HG03460 (cell line): Measurements from ENCODE around the gene SLC1A7.

Experiments used
- ATAC-seq: cut with Tn5 transposase; IDR thresholded peaks from one replicate; pipeline ENCODE4 v1.9.1; 2021; ENCODE audit not compliant: unreplicated experiment

SLC1A7 gene

GRCh38 chr1:53134961-53135734 lies 7.3 kb downstream of the SLC1A7 start:
- no peak for ATAC-seq

DNA sequence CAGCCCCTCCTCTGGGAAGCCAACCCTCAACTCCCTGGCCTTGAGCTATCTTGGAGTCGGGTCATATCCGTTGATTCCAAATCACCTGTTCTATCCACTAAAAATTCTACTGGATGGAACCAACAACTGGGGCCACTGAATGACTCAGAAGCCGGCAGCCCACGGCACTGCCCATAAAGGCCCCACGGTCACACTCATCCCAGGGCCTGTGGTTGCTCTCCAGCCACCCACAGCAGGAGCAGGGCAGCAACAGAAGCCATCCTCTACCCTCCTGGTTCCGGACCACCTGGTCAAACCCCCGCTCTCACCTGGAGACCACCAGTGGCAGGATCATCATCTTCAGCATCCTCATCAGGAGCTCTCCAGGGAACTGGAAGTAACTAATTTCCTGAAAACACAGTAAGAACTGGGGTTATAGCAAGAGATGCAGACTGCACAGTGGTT lies 8.4 kb downstream of the SLC1A7 start:
- ATAC-seq: no peak

DNA sequence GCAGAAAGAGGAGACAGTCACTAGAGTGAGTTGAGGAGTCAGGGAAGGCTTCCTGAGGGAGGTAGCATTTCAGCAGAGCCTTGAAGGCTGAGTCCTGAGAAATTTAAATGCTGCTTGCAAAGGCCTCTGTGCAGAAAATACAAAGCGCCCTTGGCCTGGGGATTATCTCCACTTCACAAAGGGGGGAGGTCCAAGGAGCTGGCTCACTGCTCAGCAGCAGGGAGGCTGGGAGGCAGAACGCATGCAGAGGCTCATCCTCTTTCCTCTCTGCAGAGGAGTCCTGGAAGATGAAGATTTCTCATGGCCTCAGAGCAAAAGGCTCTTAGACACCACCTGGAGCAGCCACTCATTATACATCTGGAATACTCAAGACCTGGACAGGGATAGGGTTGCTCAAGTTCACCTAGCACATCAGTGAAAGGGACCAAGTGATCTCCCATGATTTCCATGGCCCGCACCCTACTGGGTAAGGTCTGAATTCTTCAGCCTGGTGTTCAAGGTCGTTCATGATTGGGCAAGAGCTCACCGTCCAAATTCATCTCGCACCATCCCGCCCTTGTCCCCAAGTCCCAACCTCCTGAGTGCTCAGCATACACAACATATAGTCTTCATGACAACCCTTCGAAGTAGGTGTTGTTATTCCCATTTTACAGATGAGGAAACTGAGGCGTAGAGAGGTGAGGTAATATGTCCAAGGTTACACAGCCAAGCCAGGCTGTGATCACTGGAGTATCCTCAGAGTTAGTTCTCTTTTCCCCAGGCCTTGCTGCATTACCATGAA lies 9.0 kb downstream of the SLC1A7 start:
- no peak for ATAC-seq

- no peak for ATAC-seq
These were observed 10.3 kb downstream of the SLC1A7 start for GRCh38 chr1:53132176-53132575.

- ATAC-seq: no peak
These were observed 10.9 kb downstream of the SLC1A7 start for GRCh38 chr1:53131590-53131938.

- ATAC-seq: no peak
These were observed 11.4 kb downstream of the SLC1A7 start for GRCh38 chr1:53130878-53131589.

DNA sequence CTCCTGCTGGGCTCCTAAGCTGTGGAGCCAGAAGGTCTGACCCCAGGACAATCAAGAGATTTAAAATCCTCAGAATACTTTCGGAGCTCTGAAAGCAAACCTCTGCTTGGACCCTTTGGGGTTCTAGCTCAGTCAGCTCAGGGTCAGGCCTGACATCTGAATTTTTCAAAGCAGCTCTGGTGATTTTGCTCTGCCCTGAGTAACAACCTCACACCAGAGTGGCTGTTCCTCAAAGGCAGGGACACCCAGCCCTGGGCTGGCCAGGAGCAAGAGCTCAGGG lies 11.9 kb downstream of the SLC1A7 start:
- no peak for ATAC-seq

- no peak for ATAC-seq
These were observed 12.4 kb downstream of the SLC1A7 start for GRCh38 chr1:53129891-53130597.

DNA sequence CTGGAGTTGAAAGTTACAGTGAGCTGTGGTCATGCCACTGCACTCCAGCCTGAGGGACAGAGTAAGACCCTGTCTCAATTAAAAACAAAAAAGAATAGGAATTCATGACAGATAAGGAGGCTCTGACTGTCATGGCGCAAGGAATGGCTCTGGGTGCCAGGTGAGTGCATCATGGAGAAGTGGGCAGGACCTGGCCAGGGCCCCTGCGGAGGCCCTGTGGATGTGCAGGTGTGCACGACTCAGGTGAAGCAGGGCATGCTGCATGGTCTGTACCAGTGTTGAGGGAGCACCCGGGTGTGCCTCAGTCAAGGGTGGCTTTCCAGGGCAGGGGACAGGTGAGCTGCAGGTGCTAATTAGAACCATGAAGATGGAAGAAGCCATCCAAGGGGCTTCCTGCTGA lies 14.0 kb downstream of the SLC1A7 start:
- no peak for ATAC-seq

DNA sequence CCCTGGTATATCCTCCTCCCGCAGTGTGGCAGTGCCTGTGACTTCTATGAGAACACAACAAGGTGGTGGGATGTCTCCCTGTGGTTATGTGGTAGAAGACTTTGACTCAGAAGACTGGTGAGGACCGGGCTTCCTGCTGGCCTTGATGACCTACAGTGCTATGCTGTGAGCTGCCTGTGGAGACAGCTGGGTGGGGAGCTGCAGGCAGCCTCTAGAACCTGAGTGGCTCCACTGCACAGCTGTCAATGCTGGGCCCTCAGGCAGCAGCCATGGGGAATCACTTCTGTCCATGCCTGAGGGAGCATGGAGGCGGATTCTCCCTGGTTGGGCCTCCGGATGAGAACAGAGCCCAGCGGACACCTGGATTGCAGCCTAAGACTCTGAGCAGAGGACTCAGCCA lies 14.9 kb downstream of the SLC1A7 start:
- no peak for ATAC-seq

DNA sequence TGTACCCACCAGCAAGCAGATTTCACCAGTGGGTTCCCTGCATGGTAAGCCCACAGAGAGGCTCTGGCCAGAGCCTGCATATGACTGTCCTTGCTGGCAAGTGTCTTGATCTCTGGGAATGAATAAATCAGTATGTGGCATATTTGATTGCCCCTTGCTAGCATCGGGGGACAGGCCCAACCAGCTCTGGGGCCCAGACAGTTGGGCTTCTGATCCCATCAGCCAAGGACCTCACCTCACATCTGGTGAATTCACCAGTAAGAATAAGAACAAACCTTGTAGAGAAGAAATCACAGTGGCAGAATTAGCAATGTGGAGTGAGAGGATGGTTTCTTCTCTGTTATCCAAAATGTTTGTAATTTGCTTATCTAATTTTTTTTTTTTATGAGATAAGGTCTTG lies 15.9 kb downstream of the SLC1A7 start:
- no peak for ATAC-seq

DNA sequence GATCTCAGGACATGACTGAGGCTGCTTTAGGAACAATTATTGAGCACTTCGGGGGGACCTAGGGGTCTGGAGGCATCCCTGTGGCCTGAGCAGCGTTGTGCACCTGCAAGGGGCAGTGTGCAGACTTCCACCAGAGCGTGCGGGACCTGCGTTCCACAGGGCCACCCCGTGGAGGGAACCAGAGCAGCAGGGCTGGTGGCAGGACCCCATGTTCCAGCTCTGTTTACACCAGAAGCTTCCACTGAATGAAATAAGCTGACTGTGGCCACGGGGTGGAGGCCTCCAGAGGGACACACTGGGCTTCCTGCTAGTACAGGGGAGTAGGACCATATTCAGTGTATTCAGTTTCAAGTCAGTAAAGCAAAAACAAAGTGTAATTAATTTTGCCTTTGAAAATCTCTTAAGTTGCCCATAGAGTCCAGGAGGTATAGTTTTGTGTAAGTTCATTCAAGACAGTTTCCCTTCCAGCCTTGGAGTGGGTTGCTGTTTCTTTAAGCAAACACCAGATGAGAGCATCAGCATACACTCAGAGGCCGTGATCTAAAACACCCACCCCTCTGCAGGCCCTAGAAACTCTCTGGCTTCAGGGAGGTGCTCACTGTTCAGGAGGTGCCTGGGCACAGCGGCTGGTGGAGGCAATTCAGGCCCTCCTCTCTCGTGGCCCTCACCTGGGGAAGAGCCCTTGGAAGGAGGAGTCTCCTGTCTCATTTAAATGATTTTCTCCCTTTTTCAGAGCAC lies 16.6 kb downstream of the SLC1A7 start:
- no peak for ATAC-seq

DNA sequence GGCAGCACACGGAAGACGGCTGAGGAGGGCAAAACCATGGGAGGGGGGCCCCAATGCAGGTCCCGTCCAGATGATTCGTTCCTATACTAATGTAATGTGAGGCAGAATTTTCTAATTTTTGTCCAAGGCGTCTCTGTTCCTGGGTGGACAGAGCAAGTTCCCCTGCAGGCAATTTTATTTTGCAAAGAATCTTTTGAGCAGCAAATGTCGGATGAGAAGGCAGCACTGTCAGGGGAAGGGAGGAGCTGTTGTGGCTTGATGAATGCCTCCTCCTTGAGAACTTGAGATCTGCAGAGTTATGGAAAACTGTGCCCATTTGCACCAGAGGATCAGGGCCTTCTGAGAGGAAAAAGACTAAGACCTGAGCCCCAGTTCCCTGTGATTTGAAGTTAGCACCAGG lies 17.3 kb downstream of the SLC1A7 start:
- ATAC-seq: no peak

GRCh38 chr1:53123453-53124140 lies 18.8 kb downstream of the SLC1A7 start:
- ATAC-seq: no peak

DNA sequence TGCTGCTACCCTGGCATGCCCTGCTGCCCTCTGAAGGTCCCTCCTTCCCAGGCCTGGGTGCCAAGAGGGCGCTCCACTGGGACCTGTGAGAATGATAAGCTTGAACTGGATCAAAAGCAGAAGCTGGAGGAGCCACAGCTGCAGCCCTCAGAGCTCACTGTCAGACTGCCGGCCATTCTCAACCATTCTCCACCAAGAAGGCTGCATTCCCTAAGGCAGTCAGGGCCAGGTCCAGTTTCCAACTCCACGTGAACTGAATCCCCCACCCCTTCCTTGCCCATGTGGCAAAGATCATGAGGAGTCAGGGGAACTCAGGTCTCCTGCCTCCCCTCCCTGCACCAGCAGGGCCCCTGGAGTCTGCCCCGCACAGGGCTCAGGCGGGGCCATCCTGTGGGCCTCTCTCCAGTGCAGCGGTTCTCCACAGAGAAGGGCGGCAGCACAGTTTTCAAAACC lies 19.5 kb downstream of the SLC1A7 start:
- ATAC-seq: no peak

DNA sequence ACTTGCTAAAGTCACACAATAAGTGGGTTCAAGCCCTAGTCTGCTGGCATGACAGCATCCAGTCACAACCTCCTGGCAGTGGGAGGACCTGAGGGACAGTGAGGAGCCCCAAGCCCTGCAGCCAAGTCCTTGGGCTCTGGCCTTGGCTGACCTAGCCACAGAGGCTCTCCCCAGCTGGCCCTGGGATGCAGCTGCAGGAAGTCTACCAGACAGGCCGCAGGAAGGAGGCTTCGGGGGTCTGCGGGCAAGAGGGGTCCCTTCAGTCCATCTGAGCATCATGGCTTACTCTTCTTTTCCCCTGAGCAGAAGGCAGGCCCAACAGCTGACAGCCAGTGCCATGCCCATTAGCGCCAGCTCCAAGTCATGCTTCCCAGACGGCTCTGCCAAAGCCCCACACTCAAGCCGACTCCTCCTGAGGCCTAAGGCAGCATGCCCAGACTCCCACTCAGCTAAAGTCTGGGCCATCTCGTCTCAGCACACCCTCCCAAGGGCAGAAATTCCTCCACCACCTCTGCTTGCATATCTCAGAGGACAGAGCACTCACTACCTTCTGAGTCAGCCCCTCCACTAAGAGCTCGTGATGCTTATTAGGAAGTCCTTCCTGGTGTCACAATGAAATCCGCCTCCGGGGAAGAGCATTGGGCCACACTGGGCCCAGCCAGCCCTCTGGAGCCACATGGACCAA lies 20.1 kb downstream of the SLC1A7 start:
- ATAC-seq: no peak

DNA sequence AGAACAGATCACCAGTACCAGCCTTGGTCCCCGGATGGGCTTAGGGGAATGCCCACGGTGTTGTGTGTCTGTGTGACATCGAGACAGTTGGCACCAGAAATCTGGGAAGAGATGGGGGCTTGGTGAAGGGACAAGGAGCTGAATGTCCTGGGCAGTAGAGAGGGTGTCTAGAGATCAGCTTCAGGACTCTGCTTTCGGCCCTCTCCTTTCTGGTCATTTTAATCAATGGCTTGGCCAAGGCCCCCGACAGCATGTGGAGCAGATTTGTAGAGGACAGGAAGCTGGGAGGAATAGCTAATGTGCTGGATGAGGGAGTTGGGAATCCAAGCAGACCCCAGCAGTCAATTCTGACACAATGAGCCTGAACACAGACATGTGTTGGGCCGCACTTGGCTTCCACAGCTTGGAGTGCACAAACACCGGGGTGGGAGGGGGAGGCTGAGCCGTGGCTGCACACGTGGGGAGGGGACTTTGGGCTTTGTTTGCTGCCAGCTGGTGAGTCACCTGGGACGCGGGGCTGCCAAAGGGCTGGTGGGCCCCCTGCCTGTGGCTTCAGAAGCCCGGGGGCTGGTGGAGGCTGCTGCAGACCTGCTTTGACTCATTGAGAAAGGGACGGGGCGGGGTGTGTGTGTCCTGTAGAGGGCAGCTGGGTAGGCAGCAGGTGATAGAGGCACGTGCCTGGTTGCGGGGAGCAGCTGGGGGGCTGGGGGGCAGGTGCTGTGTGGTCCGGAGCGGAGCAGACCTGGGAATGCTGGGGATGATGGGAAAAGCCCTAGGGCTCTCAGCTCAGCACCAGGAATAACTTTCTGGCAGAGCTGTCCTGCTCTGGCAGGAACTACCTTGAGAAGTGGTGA lies 20.9 kb downstream of the SLC1A7 start:
- ATAC-seq: no peak

GRCh38 chr1:53120659-53121058 lies 21.8 kb downstream of the SLC1A7 start:
- ATAC-seq: no peak

DNA sequence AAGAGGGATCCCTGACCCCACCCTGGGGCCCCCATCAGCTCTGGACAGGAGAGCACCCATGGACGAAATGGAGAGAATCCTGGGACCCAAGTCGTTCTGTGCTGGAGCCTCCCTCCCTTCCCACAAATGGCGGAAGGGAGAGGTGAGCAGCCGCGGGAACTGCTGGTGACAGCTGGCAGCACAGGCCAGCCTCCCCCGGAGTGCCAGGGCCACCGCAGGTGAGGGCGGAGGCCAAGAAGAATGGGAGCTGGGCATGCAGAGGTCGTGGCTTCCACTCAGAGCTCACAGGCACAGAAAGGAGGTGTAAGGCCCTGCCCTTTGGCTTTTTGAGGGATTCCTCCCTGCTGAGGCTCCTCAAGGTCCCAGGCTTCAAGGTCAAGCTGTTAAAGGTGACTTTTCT lies 24.6 kb downstream of the SLC1A7 start:
- no peak for ATAC-seq
